Measurements from ENCODE around the gene PEMT. TPM values are rescaled to one million over a fixed set of nuclear protein-coding genes. Genes with fewer than 3 reads are reported as not detected.

Gene PEMT
- total RNA-seq, 1 experiment from 2014 or later = 53.1 TPM

- no peaks in the 10 kb centered on the region for H3K9me3 Mint-ChIP-seq
- H3K4me1 Mint-ChIP-seq = peaks cover 27% of the 10 kb centered on the region
- TF ChIP-seq, protein P1, sequence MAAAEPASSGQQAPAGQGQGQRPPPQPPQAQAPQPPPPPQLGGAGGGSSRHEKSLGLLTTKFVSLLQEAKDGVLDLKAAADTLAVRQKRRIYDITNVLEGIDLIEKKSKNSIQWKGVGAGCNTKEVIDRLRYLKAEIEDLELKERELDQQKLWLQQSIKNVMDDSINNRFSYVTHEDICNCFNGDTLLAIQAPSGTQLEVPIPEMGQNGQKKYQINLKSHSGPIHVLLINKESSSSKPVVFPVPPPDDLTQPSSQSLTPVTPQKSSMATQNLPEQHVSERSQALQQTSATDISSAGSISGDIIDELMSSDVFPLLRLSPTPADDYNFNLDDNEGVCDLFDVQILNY (CRISPR knock-in tag; IDR thresholded peaks at IDR 0.05) = no peak
- TF ChIP-seq ZNF671 (CRISPR knock-in tag; IDR thresholded peaks at IDR 0.05) (no peak), CBFB (CRISPR knock-in tag; IDR thresholded peaks at IDR 0.05; ENCODE audit: low read depth) (no peak), PRRX2 (CRISPR knock-in tag; IDR thresholded peaks at IDR 0.05) (no peak), USF2 (CRISPR knock-in tag; IDR thresholded peaks at IDR 0.05) (no peak), ZNF219 (CRISPR knock-in tag; IDR thresholded peaks at IDR 0.05; ENCODE audit: borderline replicate concordance) (no peak), NFE2L1 (CRISPR knock-in tag; IDR thresholded peaks at IDR 0.05) (no peak), ZBTB21 (CRISPR knock-in tag; IDR thresholded peaks at IDR 0.05; ENCODE audit: borderline replicate concordance) (no peak), ZNF232 (CRISPR knock-in tag; IDR thresholded peaks at IDR 0.05) (no peak), CTCF (IDR thresholded peaks at IDR 0.05) (no peak)
- TF ChIP-seq, protein P2, sequence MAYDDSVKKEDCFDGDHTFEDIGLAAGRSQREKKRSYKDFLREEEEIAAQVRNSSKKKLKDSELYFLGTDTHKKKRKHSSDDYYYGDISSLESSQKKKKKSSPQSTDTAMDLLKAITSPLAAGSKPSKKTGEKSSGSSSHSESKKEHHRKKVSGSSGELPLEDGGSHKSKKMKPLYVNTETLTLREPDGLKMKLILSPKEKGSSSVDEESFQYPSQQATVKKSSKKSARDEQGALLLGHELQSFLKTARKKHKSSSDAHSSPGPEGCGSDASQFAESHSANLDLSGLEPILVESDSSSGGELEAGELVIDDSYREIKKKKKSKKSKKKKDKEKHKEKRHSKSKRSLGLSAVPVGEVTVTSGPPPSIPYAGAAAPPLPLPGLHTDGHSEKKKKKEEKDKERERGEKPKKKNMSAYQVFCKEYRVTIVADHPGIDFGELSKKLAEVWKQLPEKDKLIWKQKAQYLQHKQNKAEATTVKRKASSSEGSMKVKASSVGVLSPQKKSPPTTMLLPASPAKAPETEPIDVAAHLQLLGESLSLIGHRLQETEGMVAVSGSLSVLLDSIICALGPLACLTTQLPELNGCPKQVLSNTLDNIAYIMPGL (CRISPR knock-in tag; IDR thresholded peaks at IDR 0.05) = no peak
- TF ChIP-seq, protein P3, sequence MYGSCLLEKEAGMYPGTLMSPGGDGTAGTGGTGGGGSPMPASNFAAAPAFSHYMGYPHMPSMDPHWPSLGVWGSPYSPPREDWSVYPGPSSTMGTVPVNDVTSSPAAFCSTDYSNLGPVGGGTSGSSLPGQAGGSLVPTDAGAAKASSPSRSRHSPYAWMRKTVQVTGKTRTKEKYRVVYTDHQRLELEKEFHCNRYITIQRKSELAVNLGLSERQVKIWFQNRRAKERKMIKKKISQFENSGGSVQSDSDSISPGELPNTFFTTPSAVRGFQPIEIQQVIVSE (CRISPR knock-in tag; IDR thresholded peaks at IDR 0.05; ENCODE audit: borderline replicate concordance) = no peak
- TF ChIP-seq, protein P4, sequence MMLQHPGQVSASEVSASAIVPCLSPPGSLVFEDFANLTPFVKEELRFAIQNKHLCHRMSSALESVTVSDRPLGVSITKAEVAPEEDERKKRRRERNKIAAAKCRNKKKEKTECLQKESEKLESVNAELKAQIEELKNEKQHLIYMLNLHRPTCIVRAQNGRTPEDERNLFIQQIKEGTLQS (CRISPR knock-in tag; conservative IDR thresholded peaks at IDR 0.05) = no peak
- TF ChIP-seq, protein P5, sequence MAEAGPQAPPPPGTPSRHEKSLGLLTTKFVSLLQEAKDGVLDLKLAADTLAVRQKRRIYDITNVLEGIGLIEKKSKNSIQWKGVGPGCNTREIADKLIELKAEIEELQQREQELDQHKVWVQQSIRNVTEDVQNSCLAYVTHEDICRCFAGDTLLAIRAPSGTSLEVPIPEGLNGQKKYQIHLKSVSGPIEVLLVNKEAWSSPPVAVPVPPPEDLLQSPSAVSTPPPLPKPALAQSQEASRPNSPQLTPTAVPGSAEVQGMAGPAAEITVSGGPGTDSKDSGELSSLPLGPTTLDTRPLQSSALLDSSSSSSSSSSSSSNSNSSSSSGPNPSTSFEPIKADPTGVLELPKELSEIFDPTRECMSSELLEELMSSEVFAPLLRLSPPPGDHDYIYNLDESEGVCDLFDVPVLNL (CRISPR knock-in tag; IDR thresholded peaks at IDR 0.05; ENCODE audit: borderline replicate concordance, low read depth) = no peak
- H3K27ac Mint-ChIP-seq = no peak overlapping the region
- CTCF ChIA-PET = interaction anchor here (1.2 to 3.9 kb wide), 16 partner anchors 13 to 373 kb away, joined by 3 to 108 read pairs (median 10); partner anchors contain the start of gene PEMT
- H3K4me3 Mint-ChIP-seq = no peak overlapping the region
- no peak for DNase-seq (ENCODE audit: low spot score)
- H3K27me3 Mint-ChIP-seq (ENCODE audit: low read depth) = peaks cover 29% of the 10 kb centered on the region
- H3K36me3 Mint-ChIP-seq = no peaks in the 10 kb centered on the region
- no peak for ATAC-seq
- POLR2A ChIA-PET = interaction anchor here (2.1 kb wide), 1 partner anchor 93 kb away, joined by 6 read pairs; the partner anchor contains the start of gene PEMT
These were observed 93.5 kb downstream of the PEMT start for GRCh38 chr17:17497845-17498520.

GRCh38 chr17:17497065-17497844, 94.3 kb downstream of the PEMT start:
- peak; percentile 7 for DNase-seq (ENCODE audit: low spot score)
- no peak for ATAC-seq
- Mint-ChIP-seq H3K4me1 (peaks cover 34% of the 10 kb centered on the region), H3K36me3 (peaks cover 3% of the 10 kb centered on the region), H3K27ac (no peak overlapping the region), H3K4me3 (peak overlapping the region; percentile 54), H3K9me3 (no peaks in the 10 kb centered on the region), H3K27me3 (ENCODE audit: low read depth) (peaks cover 29% of the 10 kb centered on the region)
- CTCF ChIA-PET = interaction anchor here (0.6 to 3.9 kb wide), 94 partner anchors 9 to 536 kb away, joined by 3 to 108 read pairs (median 5); partner anchors contain the start of genes COPS3, DRC3, PEMT and SREBF1
- no peak for TF ChIP-seq ZNF138 (CRISPR knock-in tag; conservative IDR thresholded peaks at IDR 0.05)
- TF ChIP-seq ZNF121 (CRISPR knock-in tag; IDR thresholded peaks at IDR 0.05) = no peak
- TF ChIP-seq, protein P3 (CRISPR knock-in tag; IDR thresholded peaks at IDR 0.05; ENCODE audit: borderline replicate concordance) = no peak
- TF ChIP-seq, protein P4 (CRISPR knock-in tag; conservative IDR thresholded peaks at IDR 0.05) = no peak
- TF ChIP-seq JAZF1 (CRISPR knock-in tag; IDR thresholded peaks at IDR 0.05) = no peak
- TF ChIP-seq USF2 (CRISPR knock-in tag; IDR thresholded peaks at IDR 0.05) = no peak
- POLR2A ChIA-PET = interaction anchor here (0.8 to 2.1 kb wide), 13 partner anchors 10 to 196 kb away, joined by 3 to 7 read pairs (median 4); partner anchors contain the start of gene PEMT

Measured in WTC11 (cell line).